ENCODE data around the gene PSD4. TPM values are rescaled to one million over a fixed set of nuclear protein-coding genes. Genes with fewer than 3 reads are reported as not detected.

Gene PSD4
- total RNA-seq, 1 experiment from 2014 or later: 1.0 TPM

- no peak overlapping the region for H3K4ac ChIP-seq (ENCODE audit: low read depth, low read length)
- no peak overlapping the region for H3T11ph ChIP-seq (ENCODE audit: low read length)
- H3K9ac ChIP-seq (ENCODE audit: extremely low read depth, insufficient read length, low read length): no peak overlapping the region
- H2BK12ac ChIP-seq (ENCODE audit: insufficient read length, low read depth, low read length): no peak overlapping the region
- no peak overlapping the region for H3K27ac ChIP-seq (ENCODE audit: insufficient read length, low read depth, low read length)
- no peak overlapping the region for H3K23ac ChIP-seq (ENCODE audit: insufficient read length, low read depth, low read length)
- H4K20me1 ChIP-seq (ENCODE audit: control insufficient read depth, insufficient read depth, insufficient read length): no peaks in the 10 kb centered on the region
- DNase-seq: no peak
- Mint-ChIP-seq H3K27me3 (ENCODE audit: low read depth) (peaks cover 3% of the 10 kb centered on the region), H3K36me3 (ENCODE audit: insufficient read depth in 1 of 3, low read depth in 3 of 3) (no peaks in the 10 kb centered on the region), H3K27ac (no peak overlapping the region), H3K9me3 (no peaks in the 10 kb centered on the region), H3K4me3 (no peak overlapping the region), H3K4me1 (peaks cover 5 to 6% of the 10 kb centered on the region in 2 experiments)
- H2BK120ac ChIP-seq (ENCODE audit: low read depth, low read length, poor library complexity, severe bottlenecking): no peak overlapping the region
- H3K27me3 ChIP-seq (ENCODE audit: insufficient read depth, low read length): no peaks in the 10 kb centered on the region
- no peak overlapping the region for H2AK5ac ChIP-seq (ENCODE audit: insufficient read length, low read length)
- no peaks in the 10 kb centered on the region for H3K79me2 ChIP-seq (ENCODE audit: insufficient read depth, low read length)
- no CpG with 5 or more reads among the region's 4 CpGs for WGBS (ENCODE audit: extremely low coverage, insufficient read length, low lambda C conversion rate)
- no peaks in the 10 kb centered on the region for H3K23me2 ChIP-seq (ENCODE audit: insufficient read length, low read depth, low read length, poor library complexity, severe bottlenecking)
- no peak overlapping the region for H2AFZ ChIP-seq (ENCODE audit: low read length)
- no peak overlapping the region for H4K91ac ChIP-seq (ENCODE audit: insufficient read length, low read depth, low read length)
- no peak overlapping the region for H2BK5ac ChIP-seq (ENCODE audit: insufficient read length, low read length)
- H3K9me3 ChIP-seq (ENCODE audit: control insufficient read depth, low read depth, low read length): no peaks in the 10 kb centered on the region
- no peak overlapping the region for H3K14ac ChIP-seq (ENCODE audit: insufficient read depth, low read length)
- H2BK15ac ChIP-seq (ENCODE audit: low read depth, low read length): no peak overlapping the region
- no peak overlapping the region for H3K56ac ChIP-seq (ENCODE audit: insufficient read length, low read depth, low read length)
- no peak overlapping the region for H2BK20ac ChIP-seq (ENCODE audit: low read depth, low read length, poor library complexity, severe bottlenecking)
- no peak overlapping the region for H3K18ac ChIP-seq (ENCODE audit: insufficient read length, low read depth, low read length)
- TF ChIP-seq CTCF (conservative IDR thresholded peaks at IDR 0.05): no peak
- H4K8ac ChIP-seq (replicated peaks; ENCODE audit: insufficient read length, low read depth, low read length): no peak overlapping the region
- no peak overlapping the region for H4K5ac ChIP-seq (ENCODE audit: insufficient read length, low read depth, low read length)
- H3K79me1 ChIP-seq (ENCODE audit: insufficient read depth, low read depth, low read length, poor library complexity, severe bottlenecking): no peaks in the 10 kb centered on the region
- H3K4me2 ChIP-seq (ENCODE audit: insufficient read depth, insufficient read length, low read length): no peak overlapping the region
- no peaks in the 10 kb centered on the region for H3K4me1 ChIP-seq (ENCODE audit: insufficient read depth, low read length)
Observed at GRCh38 chr2:113226462-113226861, 52.7 kb downstream of the PSD4 start.
